Ishikawa (cell line): ENCODE measurements around the gene KRT71.

Experiments used
- CEBPB ChIP-seq: IDR thresholded peaks from 2 replicates; pipeline ENCODE4 v1.6.1; 2012
- CREB1 ChIP-seq: IDR thresholded peaks from 2 replicates; pipeline ENCODE4 v1.6.1; 2012; ENCODE audit warnings: low read depth
- EGR1 ChIP-seq: IDR thresholded peaks from 2 replicates; pipeline ENCODE4 v1.6.1; 2012
- EP300 ChIP-seq: IDR thresholded peaks from 2 replicates; pipeline ENCODE4 v1.6.1; 2012; ENCODE audit warnings: borderline replicate concordance
- FOXM1 ChIP-seq: IDR thresholded peaks from 2 replicates; pipeline ENCODE4 v1.6.1; 2012; ENCODE audit warnings: low read depth, borderline replicate concordance
- MAX ChIP-seq: IDR thresholded peaks from 2 replicates; pipeline ENCODE4 v1.6.1; 2012
- NFIC ChIP-seq: IDR thresholded peaks from 2 replicates; pipeline ENCODE4 v1.6.1; 2012
- RAD21 ChIP-seq: IDR thresholded peaks from 2 replicates; pipeline ENCODE4 v1.6.1; 2012; ENCODE audit warnings: low read depth
- REST ChIP-seq: IDR thresholded peaks from 2 replicates; pipeline ENCODE4 v1.6.1; 2012; ENCODE audit warnings: low read depth, mild to moderate bottlenecking
- TAF1 ChIP-seq: IDR thresholded peaks from 2 replicates; pipeline ENCODE4 v1.6.1; 2012; ENCODE audit warnings: low read depth, mild to moderate bottlenecking
- TCF12 ChIP-seq: IDR thresholded peaks from 2 replicates; pipeline ENCODE4 v1.6.1; 2012; ENCODE audit warnings: low read depth
- TEAD4 ChIP-seq: IDR thresholded peaks from 2 replicates; pipeline ENCODE4 v1.6.1; 2012
- USF1 ChIP-seq: IDR thresholded peaks from 2 replicates; pipeline ENCODE4 v1.6.1; 2012
- YY1 ChIP-seq: IDR thresholded peaks from 2 replicates; pipeline ENCODE4 v1.6.1; 2012; ENCODE audit warnings: low read depth
- ZBTB7A ChIP-seq: IDR thresholded peaks from 2 replicates; pipeline ENCODE4 v1.6.1; 2012; ENCODE audit warnings: low read depth

The KRT71 gene

GRCh38 chr12:52535574-52535973 lies 17.4 kb downstream of the KRT71 start:
- TF ChIP-seq CREB1 (no peak), CEBPB (no peak), TEAD4 (no peak), ZBTB7A (no peak), USF1 (no peak), YY1 (no peak), MAX (no peak), TCF12 (no peak), EP300 (no peak), TAF1 (no peak), EGR1 (no peak), REST (no peak), NFIC (no peak), RAD21 (no peak), FOXM1 (no peak)

GRCh38 chr12:52534482-52534881 lies 18.5 kb downstream of the KRT71 start:
- TF ChIP-seq RAD21 (peak; percentile 65), USF1 (0 out of 2 replicates have a peak, but pooled peaks have one; percentile 9), ZBTB7A (no peak), MAX (peak; percentile 20; the same call in 1 of the 2 replicates)

GRCh38 chr12:52533686-52534470 lies 19.1 kb downstream of the KRT71 start:
- no peak for TF ChIP-seq TCF12
- no peak for TF ChIP-seq MAX
- no peak for TF ChIP-seq EGR1
- no peak for TF ChIP-seq NFIC
- TF ChIP-seq EP300 = no peak
- no peak for TF ChIP-seq REST
- TF ChIP-seq ZBTB7A = no peak
- TF ChIP-seq FOXM1 = no peak
- TF ChIP-seq RAD21 = no peak
- TF ChIP-seq CREB1 = no peak
- TF ChIP-seq TEAD4 = no peak
- TF ChIP-seq CEBPB = no peak
- no peak for TF ChIP-seq USF1
- no peak for TF ChIP-seq YY1
- no peak for TF ChIP-seq TAF1

- no peak for TF ChIP-seq USF1
- no peak for TF ChIP-seq TAF1
- TF ChIP-seq MAX = no peak
- no peak for TF ChIP-seq RAD21
- no peak for TF ChIP-seq CEBPB
- TF ChIP-seq EGR1 = no peak
- TF ChIP-seq ZBTB7A = no peak
- TF ChIP-seq CREB1 = no peak
Observed at GRCh38 chr12:52532636-52533035, 20.3 kb downstream of the KRT71 start.
